Panc1 (cell line): ENCODE data around the gene CFAP251. TPM values are rescaled to one million over a fixed set of nuclear protein-coding genes. Genes with fewer than 3 reads are reported as not detected.
"Not testable (repeated sequence)": the region's sequence is repeated elsewhere in the genome, so short reads cannot be mapped to it uniquely, and the experiment has no call there.

Source experiments
- ATAC-seq: fragments of 200-7000 bp; cut with Tn5 transposase; 2 replicates; pipeline ENCODE4 v1.9.1; 2020; ENCODE audit warnings: mild to moderate bottlenecking, moderate library complexity
- Bru-seq: library from RNA; stranded (reverse); fragments of 400-500 nt; gene quantifications from one replicate; lab custom pipeline; 2021; lab: Mats Ljungman, UMichigan
- BruChase-seq, 2 experiments: library from RNA; stranded (reverse); fragments of 400-500 nt; gene quantifications; one replicate each; lab custom pipeline; 2021; lab: Mats Ljungman, UMichigan
- BruUV-seq: library from RNA; stranded (reverse); fragments of 400-500 nt; replicated peaks from 2 replicates; lab custom pipeline; 2021; lab: Mats Ljungman, UMichigan
- CTCF ChIA-PET: fragments of 300-600 bp; sonication (Branson Sonifier 250); formaldehyde crosslinking; loops from one replicate; lab custom pipeline; 2022; ENCODE audit warnings: antibody characterized with exemption; lab: Charles Lee
- POLR2A ChIA-PET: fragments of 300-600 bp; sonication (Branson Sonifier 250); formaldehyde crosslinking; loops from one replicate; lab custom pipeline; 2022; ENCODE audit warnings: antibody characterized with exemption; lab: Charles Lee
- DNase-seq: peaks from one replicate; pipeline ENCODE4 v3.0.0-alpha.2; 2010; ENCODE audit warnings: low read depth, low spot score
- H3K27ac ChIP-seq: 2 replicates; pipeline ENCODE4 v1.5.1; 2011; ENCODE audit warnings: mild to moderate bottlenecking, low read length, inconsistent platforms
- H3K27me3 ChIP-seq: fragments of 200-500 bp; sonication (Bioruptor generic); 2 replicates; pipeline ENCODE4 v1.6.0; 2014; ENCODE audit warnings: low read length, inconsistent platforms; ENCODE audit not compliant: control insufficient read depth, insufficient read depth
- H3K36me3 ChIP-seq: fragments of 200-500 bp; sonication (Bioruptor generic); 2 replicates; pipeline ENCODE4 v1.5.1; 2014; ENCODE audit warnings: inconsistent platforms, mild to moderate bottlenecking, low read length, moderate library complexity; ENCODE audit not compliant: control insufficient read depth, insufficient read depth
- H3K4me1 ChIP-seq: 2 replicates; pipeline ENCODE4 v1.5.1; 2011; ENCODE audit warnings: inconsistent platforms, mild to moderate bottlenecking, low read length, moderate library complexity; ENCODE audit not compliant: control insufficient read depth, insufficient read depth
- H3K4me3 ChIP-seq, 2 experiments: 2 replicates each; pipeline ENCODE4 v1.5.1; 2011 to 2012; ENCODE audit warnings: low read depth in 2 of 2, low read length in 2 of 2, mild to moderate bottlenecking in 2 of 2, inconsistent platforms in 1 of 2, moderate library complexity in 1 of 2
- H3K9me3 ChIP-seq: fragments of 200-500 bp; sonication (Bioruptor generic); 2 replicates; pipeline ENCODE4 v1.5.1; 2014; ENCODE audit warnings: low read depth, mild to moderate bottlenecking, inconsistent platforms, low read length, moderate library complexity; ENCODE audit not compliant: control insufficient read depth, insufficient read depth
- POLR2AphosphoS5 ChIP-seq: IDR thresholded peaks from 2 replicates; pipeline ENCODE4 v1.6.1; 2012; ENCODE audit warnings: mild to moderate bottlenecking, low read depth, low read length, moderate library complexity
- REST ChIP-seq, 2 experiments: IDR thresholded peaks; 2 replicates each; pipeline ENCODE4 v1.6.1; 2011 to 2012; ENCODE audit warnings: low read depth in 2 of 2, control low read depth in 1 of 2, low read length in 1 of 2, mild to moderate bottlenecking in 1 of 2, moderate library complexity in 1 of 2; ENCODE audit not compliant: insufficient read depth in 1 of 2
- SIN3A ChIP-seq: IDR thresholded peaks from 2 replicates; pipeline ENCODE4 v1.6.1; 2012; ENCODE audit warnings: low read depth, mild to moderate bottlenecking, low read length, moderate library complexity, borderline replicate concordance; ENCODE audit not compliant: insufficient read depth
- TCF7L2 ChIP-seq: IDR thresholded peaks from 2 replicates; pipeline ENCODE4 v1.6.1; 2011; ENCODE audit warnings: mild to moderate bottlenecking, low read depth, low read length, inconsistent platforms
- in situ Hi-C: cut with HindIII; loops from 2 replicates; pipeline ENCODE4 v1.10.0; 2016; ENCODE audit warnings: low sequenced_read_pairs, low pct_unique_long_range_greater_than_20kb
- intact Hi-C: fragments of 100-400 bp; cut with micrococcal nuclease; formaldehyde crosslinking; loops from one replicate; pipeline ENCODE4 v1.10.0; 2022; ENCODE audit not compliant: unreplicated experiment
- long read RNA-seq: library from polyadenylated mRNA; unstranded; transcript quantifications from one replicate; pipeline ENCODE4 v2.0.0, GENCODE V29; 2021; ENCODE audit not compliant: unreplicated experiment
- polyA plus RNA-seq: library from polyadenylated mRNA; unstranded; fragments of >200 nt; gene quantifications from one replicate; pipeline ENCODE4 v1.2.1, GENCODE V29; 2012; ENCODE audit warnings: missing spikeins; ENCODE audit not compliant: insufficient read length
- total RNA-seq: library from RNA; stranded (reverse); gene quantifications from one replicate; pipeline ENCODE4 v1.2.1, GENCODE V29; 2021; ENCODE audit not compliant: unreplicated experiment
- TF ChIP-seq, protein P1 (sequence below): fragments of 450-650 bp; IDR thresholded peaks from 2 replicates; pipeline ENCODE4 v1.5.1; 2017; ENCODE audit warnings: mild to moderate bottlenecking

The CFAP251 gene, protein sequence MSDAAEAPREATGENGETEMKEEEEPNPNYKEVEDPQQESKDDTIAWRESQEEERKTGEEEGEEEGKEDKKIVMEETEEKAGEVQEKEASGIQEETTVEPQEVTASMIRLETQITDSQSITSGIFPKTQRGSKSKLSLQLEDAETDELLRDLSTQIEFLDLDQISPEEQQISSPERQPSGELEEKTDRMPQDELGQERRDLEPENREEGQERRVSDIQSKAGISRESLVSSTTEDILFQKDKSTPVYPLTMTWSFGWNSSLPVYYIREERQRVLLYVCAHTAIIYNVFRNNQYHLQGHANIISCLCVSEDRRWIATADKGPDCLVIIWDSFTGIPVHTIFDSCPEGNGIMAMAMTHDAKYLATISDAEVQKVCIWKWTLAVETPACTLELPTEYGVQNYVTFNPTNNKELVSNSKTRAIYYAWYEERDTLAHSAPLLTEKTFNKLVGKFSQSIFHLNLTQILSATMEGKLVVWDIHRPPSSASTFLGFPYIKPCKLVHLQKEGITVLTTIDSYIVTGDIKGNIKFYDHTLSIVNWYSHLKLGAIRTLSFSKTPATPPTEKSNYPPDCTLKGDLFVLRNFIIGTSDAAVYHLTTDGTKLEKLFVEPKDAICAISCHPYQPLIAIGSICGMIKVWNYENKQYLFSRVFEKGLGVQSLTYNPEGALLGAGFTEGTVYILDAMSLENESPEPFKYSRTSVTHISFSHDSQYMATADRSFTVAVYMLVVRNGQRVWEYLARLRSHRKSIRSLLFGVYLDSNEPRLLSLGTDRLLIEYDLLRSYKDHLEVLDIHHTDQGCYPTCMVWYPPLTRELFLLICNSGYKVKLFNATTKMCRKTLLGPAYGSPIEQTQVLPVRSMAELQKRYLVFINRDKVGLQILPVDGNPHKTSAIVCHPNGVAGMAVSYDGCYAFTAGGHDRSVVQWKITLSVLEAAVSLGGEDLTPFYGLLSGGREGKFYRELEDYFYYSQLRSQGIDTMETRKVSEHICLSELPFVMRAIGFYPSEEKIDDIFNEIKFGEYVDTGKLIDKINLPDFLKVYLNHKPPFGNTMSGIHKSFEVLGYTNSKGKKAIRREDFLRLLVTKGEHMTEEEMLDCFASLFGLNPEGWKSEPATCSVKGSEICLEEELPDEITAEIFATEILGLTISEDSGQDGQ
- 4.2 TPM for total RNA-seq
- 3.3 TPM for polyA plus RNA-seq
- Bru-seq, nascent RNA: percentile 44 among the genes with signal in this experiment
- percentile 53 among the genes with signal in this experiment for BruChase-seq, experiment 1, labeled RNA remaining after a 2-hour chase
- percentile 52 among the genes with signal in this experiment for BruChase-seq, experiment 2, labeled RNA remaining after a 6-hour chase
- long read RNA-seq, partial matches to known transcripts: 0 of 3 reads
- long read RNA-seq, other reads (novel, unspliced or antisense): 3 of 3 reads

DNA sequence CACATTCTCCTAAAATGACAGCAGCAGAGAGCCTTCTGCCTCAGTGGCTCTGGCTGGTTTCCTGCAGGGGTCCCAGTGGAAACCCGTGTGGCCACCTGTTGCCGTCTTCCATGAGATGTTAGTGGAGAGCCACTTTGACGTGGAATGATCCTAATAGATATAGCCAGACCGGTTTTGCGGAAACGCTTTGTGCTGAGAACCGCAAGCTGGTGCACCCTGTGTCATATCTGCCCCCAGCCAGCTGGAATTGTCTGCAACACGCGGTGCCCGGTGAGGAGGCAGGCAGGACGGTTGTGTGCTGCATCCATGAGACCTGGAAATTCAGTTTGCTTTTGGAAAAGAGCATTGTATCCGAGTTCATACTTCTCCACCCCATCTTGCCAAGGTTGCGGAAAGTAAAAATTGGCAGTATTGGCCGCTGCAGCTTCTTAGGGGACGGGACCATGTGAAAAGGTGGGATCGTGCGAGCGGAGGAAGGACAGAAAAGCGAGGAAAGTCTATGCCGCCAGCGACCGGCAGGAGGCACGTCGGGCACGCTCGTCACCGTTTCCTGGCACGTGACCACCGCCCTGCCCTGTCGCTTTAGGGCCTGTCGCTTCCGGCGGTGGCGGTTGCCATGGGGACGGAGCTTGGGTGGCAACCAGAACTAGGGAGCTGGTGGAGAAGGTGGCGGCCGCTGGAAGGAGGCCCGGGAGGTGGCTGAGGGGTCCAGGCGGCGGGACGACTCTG is at the start of gene CFAP251:
Gene CFAP251 (plus strand): TSS at position 643 of the 729 bp plus-strand sequence. CDS start 2,714 bp downstream, outside the sequence.
- CTCF ChIA-PET: interaction anchor here (0.6 to 1.4 kb wide), 9 partner anchors 35 to 204 kb away, joined by 3 to 7 read pairs (median 4); no protein-coding TSS in a partner anchor
- H3K4me3 ChIP-seq: peak within 1 kb of the TSS; percentile 48 to 79
- ATAC-seq (peak; percentile 98), DNase-seq (peak; percentile 41)
- intact Hi-C loops: no loop called here
- no peaks in the 10 kb centered on the region for H3K36me3 ChIP-seq
- POLR2A ChIA-PET: no interaction called here
- no peaks in the 10 kb centered on the region for H3K9me3 ChIP-seq
- H3K27me3 ChIP-seq: no peaks in the 10 kb centered on the region
- no TSS peak for BruUV-seq
- H3K4me1 ChIP-seq: peaks cover 12% of the 10 kb centered on the region; the same call in 1 of the 2 replicates
- H3K27ac ChIP-seq: peak within 1 kb of the TSS; percentile 78
- in situ Hi-C loops: no loop called here
- TF ChIP-seq, protein P1, sequence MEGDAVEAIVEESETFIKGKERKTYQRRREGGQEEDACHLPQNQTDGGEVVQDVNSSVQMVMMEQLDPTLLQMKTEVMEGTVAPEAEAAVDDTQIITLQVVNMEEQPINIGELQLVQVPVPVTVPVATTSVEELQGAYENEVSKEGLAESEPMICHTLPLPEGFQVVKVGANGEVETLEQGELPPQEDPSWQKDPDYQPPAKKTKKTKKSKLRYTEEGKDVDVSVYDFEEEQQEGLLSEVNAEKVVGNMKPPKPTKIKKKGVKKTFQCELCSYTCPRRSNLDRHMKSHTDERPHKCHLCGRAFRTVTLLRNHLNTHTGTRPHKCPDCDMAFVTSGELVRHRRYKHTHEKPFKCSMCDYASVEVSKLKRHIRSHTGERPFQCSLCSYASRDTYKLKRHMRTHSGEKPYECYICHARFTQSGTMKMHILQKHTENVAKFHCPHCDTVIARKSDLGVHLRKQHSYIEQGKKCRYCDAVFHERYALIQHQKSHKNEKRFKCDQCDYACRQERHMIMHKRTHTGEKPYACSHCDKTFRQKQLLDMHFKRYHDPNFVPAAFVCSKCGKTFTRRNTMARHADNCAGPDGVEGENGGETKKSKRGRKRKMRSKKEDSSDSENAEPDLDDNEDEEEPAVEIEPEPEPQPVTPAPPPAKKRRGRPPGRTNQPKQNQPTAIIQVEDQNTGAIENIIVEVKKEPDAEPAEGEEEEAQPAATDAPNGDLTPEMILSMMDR: peak; percentile 91
- TF ChIP-seq POLR2AphosphoS5 (peak; percentile 81), SIN3A (peak; percentile 81; the same call in 1 of the 2 replicates), REST (IDR thresholded peaks at IDR 0.05; ENCODE audit: insufficient read depth in 1 of 2, low read depth in 2 of 2, low read length in 1 of 2) (no peak), TCF7L2 (no peak)

GRCh38 chr12:121869229-121869628 is 49.2 kb upstream of the CFAP251 start:
- BruUV-seq, in situ Hi-C loops, ATAC-seq, CTCF ChIA-PET, H3K36me3 ChIP-seq, H3K27me3 ChIP-seq, DNase-seq, POLR2A ChIA-PET, H3K9me3 ChIP-seq, H3K4me1 ChIP-seq, H3K27ac ChIP-seq, intact Hi-C loops, H3K4me3 ChIP-seq: not testable (repeated sequence)
